K562 (cell line): ENCODE measurements around the gene CGN. TPM values are rescaled to one million over a fixed set of nuclear protein-coding genes. Genes with fewer than 3 reads are reported as not detected.

Source experiments
- ATAC-seq: fragments of 200-7000 bp; cut with Tn5 transposase; 3 replicates; pipeline ENCODE4 v1.9.1; 2020; ENCODE audit warnings: moderate library complexity
- BruUV-seq: library from RNA; stranded (reverse); fragments of 400-500 nt; replicated peaks from 2 replicates; lab custom pipeline; 2021; lab: Mats Ljungman, UMichigan
- CTCF ChIA-PET: fragments of 300-600 bp; formaldehyde crosslinking; extraction: SDS; loops from one replicate; lab custom pipeline; 2021; ENCODE audit warnings: low intra/inter-chr PET ratio; lab: Yijun Ruan, JAX
- POLR2A ChIA-PET: fragments of 300-600, 350-650 bp; sonication (Branson Sonifier 250); formaldehyde crosslinking; extraction: SDS; loops from one replicate; lab custom pipeline; 2021; ENCODE audit warnings: antibody characterized with exemption, inconsistent platforms; lab: Yijun Ruan, JAX
- DNase-seq, 4 experiments: peaks; one replicate each; pipeline versions ENCODE4 v3.0.0 to v3.0.0-alpha.2; 2011 to 2018; ENCODE audit warnings: low spot score in 3 of 4, mixed read lengths in 3 of 4; ENCODE audit errors: extremely low read depth in 1 of 4
- FAIRE-seq: peaks from 2 replicates; lab custom pipeline; 2011; peaks lifted over from hg19 to GRCh38; lab: Jason Lieb, UNC
- H2AFZ ChIP-seq: 2 replicates; pipeline ENCODE4 v1.6.0; 2011; ENCODE audit warnings: low read depth, low read length, control low read depth, inconsistent platforms
- H3K27ac ChIP-seq: fragments of 200-600 bp; 3 replicates; pipeline ENCODE4 v1.8.0; 2011; ENCODE audit warnings: low read depth, mild to moderate bottlenecking, control low read depth, inconsistent platforms, low read length, moderate library complexity, mixed read lengths; ENCODE audit errors: extremely low read depth
- H3K27me3 ChIP-seq, 2 experiments: fragments of 300-600 bp in 1 of 2; 2 replicates in 1 of 2; 3 replicates in 1 of 2; pipeline versions ENCODE4 v1.6.0 to v1.8.0; 2011; ENCODE audit warnings: inconsistent platforms in 2 of 2, low read length in 2 of 2, mild to moderate bottlenecking in 1 of 2, mixed read lengths in 1 of 2, moderate library complexity in 1 of 2; ENCODE audit not compliant: control insufficient read depth in 2 of 2, insufficient read depth in 2 of 2
- H3K36me3 ChIP-seq: fragments of 300-600 bp; 3 replicates; pipeline ENCODE4 v1.8.0; 2011; ENCODE audit warnings: mild to moderate bottlenecking, low read length, inconsistent platforms; ENCODE audit not compliant: control insufficient read depth, insufficient read depth
- H3K4me1 ChIP-seq, 2 experiments: fragments of 200-600 bp in 1 of 2; replicated peaks in 1 of 2; 2 replicates in 1 of 2; 3 replicates in 1 of 2; pipeline versions ENCODE4 v1.5.1 to v1.8.0; 2011; ENCODE audit warnings: inconsistent platforms in 2 of 2, low read length in 2 of 2, mild to moderate bottlenecking in 1 of 2, mixed read lengths in 1 of 2, moderate library complexity in 1 of 2; ENCODE audit not compliant: control insufficient read depth in 2 of 2, insufficient read depth in 2 of 2
- H3K4me2 ChIP-seq: 2 replicates; pipeline ENCODE4 v1.6.1; 2011; ENCODE audit warnings: low read length, control low read depth, inconsistent platforms, mixed read lengths; ENCODE audit not compliant: insufficient read depth
- H3K4me3 ChIP-seq: fragments of 200-600 bp; sonication (generic), shearing (Covaris generic); 2 replicates; pipeline ENCODE4 v1.5.1; 2016; ENCODE audit warnings: control low read depth, inconsistent platforms
- H3K79me2 ChIP-seq: fragments of 200-600 bp; 3 replicates; pipeline ENCODE4 v1.8.0; 2011; ENCODE audit warnings: low read length, inconsistent platforms; ENCODE audit not compliant: control insufficient read depth, insufficient read depth
- H3K9ac ChIP-seq, 2 experiments: 2 replicates each; pipeline versions ENCODE4 v1.6.0 to v1.6.1; 2011; ENCODE audit warnings: low read depth in 2 of 2, low read length in 2 of 2, control low read depth in 1 of 2, inconsistent platforms in 1 of 2, mild to moderate bottlenecking in 1 of 2, mixed read lengths in 1 of 2; ENCODE audit not compliant: insufficient read depth in 1 of 2
- H3K9me1 ChIP-seq: one replicate; pipeline ENCODE4 v1.6.0; 2011; ENCODE audit warnings: inconsistent platforms, mild to moderate bottlenecking, low read length, moderate library complexity; ENCODE audit not compliant: control insufficient read depth, insufficient read depth
- H3K9me3 ChIP-seq: replicated peaks from 2 replicates; pipeline ENCODE4 v1.5.1; 2011; ENCODE audit warnings: low read depth, low read length, inconsistent platforms; ENCODE audit not compliant: control insufficient read depth, insufficient read depth
- H4K20me1 ChIP-seq: replicated peaks from 2 replicates; pipeline ENCODE4 v1.6.1; 2011; ENCODE audit warnings: low read length, inconsistent platforms, mixed read lengths; ENCODE audit not compliant: control insufficient read depth, insufficient read depth
- COPS2 ChIP-seq: fragments of 450-650 bp; conservative IDR thresholded peaks from 2 replicates; pipeline ENCODE4 v1.6.1; 2016; ENCODE audit warnings: mild to moderate bottlenecking, moderate library complexity
- CREB1 ChIP-seq, 2 experiments: sonication (generic) in 1 of 2; formaldehyde crosslinking in 1 of 2; IDR thresholded peaks; 2 replicates each; pipeline versions ENCODE4 v1.6.1 to v1.8.0; 2012 to 2022; ENCODE audit warnings: inconsistent platforms in 1 of 2, mild to moderate bottlenecking in 1 of 2, missing genetic modification reagents in 1 of 2, moderate library complexity in 1 of 2
- FOSL1 ChIP-seq: fragments of 200-800 bp; sonication (Bioruptor generic); conservative IDR thresholded peaks from 2 replicates; pipeline ENCODE4 v1.6.1; 2016; ENCODE audit warnings: missing genetic modification characterization, missing compliant biosample characterization
- KLF1 ChIP-seq: fragments of 450-650 bp; IDR thresholded peaks from 2 replicates; pipeline ENCODE4 v1.6.1; 2016; ENCODE audit warnings: missing genetic modification characterization, missing compliant biosample characterization
- REST ChIP-seq, 2 experiments: fragments of 450-650 bp; formaldehyde crosslinking in 1 of 2; IDR thresholded peaks; 2 replicates each; pipeline versions ENCODE4 v1.4.0 to v1.6.1; 2014 to 2020; ENCODE audit warnings: mild to moderate bottlenecking in 2 of 2, borderline replicate concordance in 1 of 2, low read depth in 1 of 2
- TBL1XR1 ChIP-seq, 2 experiments: IDR thresholded peaks; 2 replicates each; pipeline ENCODE4 v1.6.1; 2012; ENCODE audit warnings: improper control_type of control experiment in 2 of 2, low read length in 2 of 2, mild to moderate bottlenecking in 1 of 2
- ZNF174 ChIP-seq: fragments of 250-450 bp; sonication (Bioruptor Pico); IDR thresholded peaks from 2 replicates; pipeline ENCODE4 v1.4.0; 2020; ENCODE audit warnings: mild to moderate bottlenecking
- ZNF280B ChIP-seq: fragments of 250-450 bp; sonication (Bioruptor Pico); IDR thresholded peaks from 2 replicates; pipeline ENCODE4 v1.5.1; 2021; ENCODE audit warnings: mild to moderate bottlenecking
- WGBS: fragments of 100-300 bp; shearing (Covaris generic); methylation state at CpG from one replicate; pipeline ENCODE4 v1.1.6; 2016; ENCODE audit warnings: low coverage, mixed read lengths; ENCODE audit not compliant: insufficient coverage; ENCODE audit errors: missing lambda C conversion rate; 5-methylcytosine and 5-hydroxymethylcytosine counted together
- in situ Hi-C: fragments of 300-500 bp; cut with MboI; formaldehyde crosslinking; loops from 4 replicates; pipeline ENCODE4 v1.15.0; 2018; ENCODE audit warnings: inconsistent platforms, mixed read lengths
- intact Hi-C: fragments of 100-400 bp; cut with micrococcal nuclease; formaldehyde crosslinking; loops from 2 replicates; pipeline ENCODE4 v1.14.2; 2022
- polyA plus RNA-seq, 8 experiments: library from polyadenylated mRNA; depleted of rRNA in 4 of 8; stranded (reverse) in 5 of 8; unstranded in 3 of 8; fragments of >200 nt; fragmentation: Nextera tagmentation in 2 of 8; fragmentation: Illumina TruSeq in 1 of 8; extraction: Ambion mirVana in 2 of 8; extraction: Trizol in 1 of 8; gene quantifications; 2 replicates each; pipeline versions ENCODE4 v1.2.1 to v1.2.3, GENCODE V29; 2011 to 2014; ENCODE audit warnings: inconsistent platforms in 1 of 8, missing spikeins in 1 of 8
- total RNA-seq, 7 experiments: library from RNA; depleted of rRNA in 6 of 7; stranded (reverse); fragments of >200 nt in 6 of 7; fragmentation: Illumina TruSeq in 2 of 7; extraction: Trizol in 2 of 7; gene quantifications; 2 replicates each; pipeline versions ENCODE4 v1.2.1 to v1.2.3, GENCODE V29; 2011 to 2021; ENCODE audit warnings: low replicate concordance in 1 of 7
- TF ChIP-seq, protein P1 (sequence below): fragments of 200-800 bp; sonication (Bioruptor generic); IDR thresholded peaks from 2 replicates; pipeline ENCODE4 v1.6.1; 2017; ENCODE audit warnings: missing genetic modification characterization, missing compliant biosample characterization

CGN gene
- total and polyA plus RNA-seq, 9 of the 15 experiments (the other 6 are each of a cell fraction or from before 2014, with no cell fraction given): 0.03 to 1.4 (median 0.14) TPM; not detected in 2

- Histone ChIP-seq H3K36me3 (no peaks in the 10 kb centered on the region), H3K9ac (no peak overlapping the region), H3K4me2 (no peak overlapping the region), H3K9me3 (no peaks in the 10 kb centered on the region), H3K4me1 (peaks cover 7 to 17% of the 10 kb centered on the region in 2 experiments; a peak in 4 of 5 replicates), H3K27ac (no peak overlapping the region), H4K20me1 (no peaks in the 10 kb centered on the region; the same call in none of the 2 replicates), H3K9me1 (no peaks in the 10 kb centered on the region), H3K4me3 (no peak overlapping the region), H3K79me2 (no peaks in the 10 kb centered on the region), H3K27me3 (peaks cover 17 to 20% of the 10 kb centered on the region in 2 experiments; a peak in 4 of 5 replicates), H2AFZ (no peak overlapping the region)
- 26% methylated on average over 12 of the region's 12 CpGs for WGBS
- POLR2A ChIA-PET: interaction anchor here (0.8 kb wide), 1 partner anchor 11 kb away, joined by 4 read pairs; no protein-coding TSS in a partner anchor
- FAIRE-seq (peak; percentile 90), DNase-seq (peak; percentile 76 to 84 (median 80)), ATAC-seq (peak; percentile 86)
- no TSS peak for BruUV-seq
- intact Hi-C loops (loop anchor here (1.0 to 5.0 kb wide), 3 partner anchors 77 to 302 kb away; partner anchors contain the start of gene POGZ), in situ Hi-C loops (loop anchor here (5.0 kb wide), 1 partner anchor 203 kb away; no protein-coding TSS in a partner anchor)
- CTCF ChIA-PET: interaction anchor here (0.8 to 1.6 kb wide), 4 partner anchors 91 to 301 kb away, joined by 3 to 5 read pairs (median 3); no protein-coding TSS in a partner anchor
- TF ChIP-seq KLF1 (tag) (no peak), REST (IDR thresholded peaks at IDR 0.05; ENCODE audit: borderline replicate concordance) (peak; percentile 82), REST (CRISPR knock-in tag; IDR thresholded peaks at IDR 0.05; ENCODE audit: low read depth) (no peak), ZNF174 (CRISPR knock-in tag) (no peak), TBL1XR1 (IDR thresholded peaks at IDR 0.05; ENCODE audit: low read length in 2 of 2) (0 out of 4 replicates have a peak, but pooled peaks of 1 of the 2 experiments have one; percentile 54), CREB1 (IDR thresholded peaks at IDR 0.05) (no peak), CREB1 (CRISPR knock-in tag; IDR thresholded peaks at IDR 0.05) (0 out of 2 replicates have a peak, but pooled peaks have one; percentile 22), COPS2 (no peak), ZNF280B (CRISPR knock-in tag) (no peak), FOSL1 (tag) (no peak)
- TF ChIP-seq, protein P1, sequence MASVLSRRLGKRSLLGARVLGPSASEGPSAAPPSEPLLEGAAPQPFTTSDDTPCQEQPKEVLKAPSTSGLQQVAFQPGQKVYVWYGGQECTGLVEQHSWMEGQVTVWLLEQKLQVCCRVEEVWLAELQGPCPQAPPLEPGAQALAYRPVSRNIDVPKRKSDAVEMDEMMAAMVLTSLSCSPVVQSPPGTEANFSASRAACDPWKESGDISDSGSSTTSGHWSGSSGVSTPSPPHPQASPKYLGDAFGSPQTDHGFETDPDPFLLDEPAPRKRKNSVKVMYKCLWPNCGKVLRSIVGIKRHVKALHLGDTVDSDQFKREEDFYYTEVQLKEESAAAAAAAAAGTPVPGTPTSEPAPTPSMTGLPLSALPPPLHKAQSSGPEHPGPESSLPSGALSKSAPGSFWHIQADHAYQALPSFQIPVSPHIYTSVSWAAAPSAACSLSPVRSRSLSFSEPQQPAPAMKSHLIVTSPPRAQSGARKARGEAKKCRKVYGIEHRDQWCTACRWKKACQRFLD: no peak
Observed at GRCh38 chr1:151534662-151535278, 23.6 kb downstream of the CGN start.
